Measurements from ENCODE around the gene TUSC2. TPM values are rescaled to one million over a fixed set of nuclear protein-coding genes. Genes with fewer than 3 reads are reported as not detected.
A peak's percentile ranks its signal among the peaks of the same experiment; 100 is the strongest.
"Not testable (repeated sequence)": the region's sequence is repeated elsewhere in the genome, so short reads cannot be mapped to it uniquely, and the experiment has no call there.

Gene TUSC2
- total and polyA plus RNA-seq, 12 donors: 28.8 to 64.3 (median 34.4) TPM

GRCh38 chr3:50286322-50287227, 41.4 kb downstream of the TUSC2 start:
- peaks cover 0 to 30% of the 10 kb centered on the region in 2 donors for H3K36me3 ChIP-seq (replicated peaks in 1 of 2)
- no peak for DNase-seq
- peaks cover 5 to 7% of the 10 kb centered on the region in 2 donors for H3K4me1 ChIP-seq (replicated peaks in 1 of 2)
- H3K9me3 ChIP-seq (replicated peaks in 1 of 3): no peaks in the 10 kb centered on the region
- H3K4me3 ChIP-seq: no peak overlapping the region
- no peak overlapping the region for H3K27ac ChIP-seq
- 87 to 91% (median 88%) methylated on average over 18 to 28 of the region's 28 CpGs for WGBS, 4 donors
- no peaks in the 10 kb centered on the region for H3K27me3 ChIP-seq
- intact Hi-C loops (cut with DNase I): loop anchor here in 1 of 2 donors (5.0 to 10.0 kb wide), 2 partner anchors 46 to 162 kb away; no protein-coding TSS in a partner anchor
- no peak for TF ChIP-seq CTCF (IDR thresholded peaks at IDR 0.05)

- not testable (repeated sequence) for H3K9me3 ChIP-seq (replicated peaks in 1 of 3); H3K27ac ChIP-seq; DNase-seq; H3K4me3 ChIP-seq; H3K4me1 ChIP-seq (replicated peaks in 1 of 2); H3K27me3 ChIP-seq
- 66 to 73% (median 70%) methylated on average over 6 of the region's 6 CpGs for WGBS, 4 donors
- peaks cover 0 to 19% of the 10 kb centered on the region in 2 donors for H3K36me3 ChIP-seq (replicated peaks in 1 of 2)
- intact Hi-C loops (cut with DNase I): loop anchor here in 1 of 2 donors (10.0 kb wide), 1 partner anchor 159 kb away; no protein-coding TSS in a partner anchor
These were observed 43.9 kb downstream of the TUSC2 start for GRCh38 chr3:50284121-50284520.

DNA sequence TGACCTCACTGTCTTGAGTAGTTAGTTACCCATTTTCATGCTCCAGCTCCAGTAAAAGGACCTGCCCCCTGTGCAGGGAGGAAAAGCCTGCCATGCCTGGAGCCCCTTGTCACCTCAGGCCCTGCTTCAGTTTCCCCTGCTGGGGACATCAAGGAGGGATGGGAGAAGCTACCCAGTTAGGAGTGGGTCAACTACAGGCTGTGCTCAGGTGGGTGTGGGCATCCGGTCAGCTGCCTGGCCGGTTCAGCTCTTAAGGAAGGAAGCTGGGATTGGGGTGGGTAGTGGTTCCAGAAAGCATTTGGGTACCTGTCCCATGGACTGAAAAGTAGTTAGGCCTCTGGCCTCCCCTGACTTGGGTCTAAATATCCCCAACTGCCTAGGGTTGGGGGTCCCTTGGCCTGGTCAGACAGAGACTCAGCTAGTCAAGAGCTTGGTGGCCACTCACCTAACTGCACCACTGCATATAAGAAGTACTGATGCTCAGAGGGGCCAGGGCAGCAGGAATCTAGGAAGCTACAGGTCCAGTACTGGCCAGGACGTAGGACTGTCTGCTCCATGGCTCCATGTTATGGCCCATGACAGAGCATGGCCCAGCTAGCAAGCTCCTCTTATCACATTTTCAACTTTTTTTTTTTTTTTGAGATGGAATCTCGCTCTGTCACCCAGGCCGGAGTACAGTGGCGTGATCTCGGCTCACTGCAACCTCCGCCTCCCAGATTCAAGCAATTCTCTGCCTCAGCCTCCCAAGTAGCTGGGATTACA, 48.6 kb downstream of the TUSC2 start:
- TF ChIP-seq POLR2A (IDR thresholded peaks at IDR 0.05) (no peak), CTCF (IDR thresholded peaks at IDR 0.05) (no peak)
- intact Hi-C loops (cut with DNase I): loop anchor here (5.0 to 10.0 kb wide), 2 partner anchors 87 to 155 kb away; partner anchors contain the start of gene GNAT1 (in 1 of the 2)
- Histone ChIP-seq H3K27me3 (peaks cover 4% of the 10 kb centered on the region), H3K4me1 (replicated peaks in 1 of 2) (peaks cover 0 to 7% of the 10 kb centered on the region in 2 donors), H3K27ac (no peak overlapping the region), H3K36me3 (replicated peaks in 1 of 2) (peaks cover 0 to 24% of the 10 kb centered on the region in 2 donors), H3K9me3 (replicated peaks in 1 of 3) (no peaks in the 10 kb centered on the region), H3K4me3 (no peak overlapping the region)
- 88 to 95% (median 91%) methylated on average over 6 to 8 of the region's 8 CpGs for WGBS, 4 donors
- peak in 2 of 7 donors; percentile 8 to 21 for DNase-seq

GRCh38 chr3:50278880-50279224, 49.2 kb downstream of the TUSC2 start, which contains the start of gene LSMEM2:
Gene LSMEM2, plus strand, starts transcription at chr3:50279087. Its CDS starts 27 bp downstream, at chr3:50279114.
- peaks cover 4% of the 10 kb centered on the region for H3K27me3 ChIP-seq
- intact Hi-C loops (cut with DNase I): loop anchor here in 1 of 2 donors (5.0 to 10.0 kb wide), 2 partner anchors 87 to 154 kb away; partner anchors contain the start of gene GNAT1
- H3K27ac ChIP-seq: no peak within 1 kb of the TSS
- TF ChIP-seq POLR2A (IDR thresholded peaks at IDR 0.05): no peak
- TF ChIP-seq CTCF (IDR thresholded peaks at IDR 0.05): no peak
- peaks cover 0 to 12% of the 10 kb centered on the region in 2 donors for H3K4me1 ChIP-seq (replicated peaks in 1 of 2)
- no peak within 1 kb of the TSS for H3K4me3 ChIP-seq
- WGBS, 4 donors: 40 to 100% (median 44%) methylated on average over 1 to 2 of the region's 2 CpGs
- peaks cover 0 to 27% of the 10 kb centered on the region in 2 donors for H3K36me3 ChIP-seq (replicated peaks in 1 of 2)
- H3K9me3 ChIP-seq (replicated peaks in 1 of 3): no peaks in the 10 kb centered on the region
- peak in 1 of 7 donors; percentile 21 for DNase-seq

Data from adrenal gland (tissue), 12 donors.